Nephron (organoid): ENCODE data around the gene TNS2.
A peak's percentile ranks its signal among the peaks of the same experiment; 100 is the strongest.

Experiments
- H3K27ac Mint-ChIP-seq, 3 experiments: 2 replicates each; pipeline ENCODE4 v1.8.0; 2020; ENCODE audit warnings: mixed read lengths in 3 of 3, mild to moderate bottlenecking in 2 of 3, moderate library complexity in 1 of 3
- H3K27me3 Mint-ChIP-seq: 2 replicates; pipeline ENCODE4 v1.8.0; 2021; ENCODE audit warnings: low read depth, mild to moderate bottlenecking, moderate library complexity, mixed read lengths
- H3K36me3 Mint-ChIP-seq: 2 replicates; pipeline ENCODE4 v1.8.0; 2020; ENCODE audit warnings: low read depth, mixed read lengths
- H3K4me1 Mint-ChIP-seq: 2 replicates; pipeline ENCODE4 v1.8.0; 2020; ENCODE audit warnings: mixed read lengths
- H3K4me3 Mint-ChIP-seq, 3 experiments: 2 replicates each; pipeline ENCODE4 v1.8.0; 2020; ENCODE audit warnings: mild to moderate bottlenecking in 3 of 3, mixed read lengths in 3 of 3, moderate library complexity in 2 of 3
- H3K9me3 Mint-ChIP-seq: 2 replicates; pipeline ENCODE4 v1.8.0; 2020; ENCODE audit warnings: mixed read lengths
- TF ChIP-seq, protein P1 (sequence below), 3 experiments: fragments of 200-600 bp; sonication (generic); IDR thresholded peaks; one replicate each; pipeline ENCODE4 v1.5.0; 2021; ENCODE audit warnings: antibody characterized with exemption in 3 of 3; ENCODE audit not compliant: unreplicated experiment in 3 of 3

Gene TNS2

DNA sequence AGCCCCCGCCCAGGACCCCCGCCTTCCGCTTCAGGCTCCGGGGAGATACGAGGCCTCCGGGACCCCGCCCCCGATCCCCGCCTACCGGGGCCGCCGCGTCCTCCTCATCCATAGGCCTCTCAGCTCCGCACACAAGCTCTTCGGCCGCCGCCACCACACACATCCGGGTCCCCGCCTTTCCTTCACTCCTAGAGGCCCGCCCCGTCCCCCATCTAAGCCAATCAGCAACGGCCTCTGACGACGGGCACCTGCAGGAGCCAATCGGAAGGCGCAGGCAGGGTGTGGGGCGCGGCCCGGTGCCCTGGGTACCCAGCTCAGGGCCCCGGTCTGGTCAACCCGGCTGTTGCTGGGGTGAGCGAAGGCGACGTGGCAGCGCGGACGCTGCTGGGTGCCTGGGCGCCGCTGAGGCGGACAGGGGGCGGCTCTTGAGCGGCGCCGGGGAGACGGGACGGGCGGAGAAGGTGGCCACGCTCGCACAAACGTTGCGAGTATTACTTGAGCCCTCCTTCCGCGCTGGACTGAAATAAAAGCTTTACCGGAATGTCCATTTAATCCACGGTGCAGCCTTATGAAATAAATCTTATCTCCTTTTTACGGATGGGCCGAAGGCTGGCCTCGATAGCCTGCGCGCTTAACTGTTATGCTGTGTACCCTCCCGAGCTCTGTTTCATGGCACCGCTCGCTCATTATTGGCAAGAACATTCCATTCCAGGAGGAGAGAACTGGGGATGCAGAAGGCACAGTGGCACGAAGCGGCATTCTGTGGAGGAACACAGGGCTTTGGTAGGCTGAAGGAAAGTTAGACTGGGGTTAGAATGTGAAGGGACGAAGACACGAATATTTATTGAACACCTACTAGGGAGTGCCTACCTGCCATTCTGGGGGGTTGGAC, 29.6 kb downstream of the TNS2 start, which contains the start of gene SPRYD3:
TSS of gene SPRYD3 (minus strand) at position 165 of the 892 bp plus-strand sequence. CDS start at position 108, 57 bp downstream.
- TF ChIP-seq, protein P1, sequence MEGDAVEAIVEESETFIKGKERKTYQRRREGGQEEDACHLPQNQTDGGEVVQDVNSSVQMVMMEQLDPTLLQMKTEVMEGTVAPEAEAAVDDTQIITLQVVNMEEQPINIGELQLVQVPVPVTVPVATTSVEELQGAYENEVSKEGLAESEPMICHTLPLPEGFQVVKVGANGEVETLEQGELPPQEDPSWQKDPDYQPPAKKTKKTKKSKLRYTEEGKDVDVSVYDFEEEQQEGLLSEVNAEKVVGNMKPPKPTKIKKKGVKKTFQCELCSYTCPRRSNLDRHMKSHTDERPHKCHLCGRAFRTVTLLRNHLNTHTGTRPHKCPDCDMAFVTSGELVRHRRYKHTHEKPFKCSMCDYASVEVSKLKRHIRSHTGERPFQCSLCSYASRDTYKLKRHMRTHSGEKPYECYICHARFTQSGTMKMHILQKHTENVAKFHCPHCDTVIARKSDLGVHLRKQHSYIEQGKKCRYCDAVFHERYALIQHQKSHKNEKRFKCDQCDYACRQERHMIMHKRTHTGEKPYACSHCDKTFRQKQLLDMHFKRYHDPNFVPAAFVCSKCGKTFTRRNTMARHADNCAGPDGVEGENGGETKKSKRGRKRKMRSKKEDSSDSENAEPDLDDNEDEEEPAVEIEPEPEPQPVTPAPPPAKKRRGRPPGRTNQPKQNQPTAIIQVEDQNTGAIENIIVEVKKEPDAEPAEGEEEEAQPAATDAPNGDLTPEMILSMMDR (IDR thresholded peaks at IDR 0.05; ENCODE audit: unreplicated experiment in 3 of 3): no peak
- Mint-ChIP-seq H3K4me3 (peak within 1 kb of the TSS; percentile 89 to 92 (median 90)), H3K9me3 (no peaks in the 10 kb centered on the region), H3K4me1 (peaks cover 29% of the 10 kb centered on the region), H3K27ac (peak within 1 kb of the TSS; percentile 97 to 98 (median 98)), H3K36me3 (peaks cover 27% of the 10 kb centered on the region), H3K27me3 (no peaks in the 10 kb centered on the region)

DNA sequence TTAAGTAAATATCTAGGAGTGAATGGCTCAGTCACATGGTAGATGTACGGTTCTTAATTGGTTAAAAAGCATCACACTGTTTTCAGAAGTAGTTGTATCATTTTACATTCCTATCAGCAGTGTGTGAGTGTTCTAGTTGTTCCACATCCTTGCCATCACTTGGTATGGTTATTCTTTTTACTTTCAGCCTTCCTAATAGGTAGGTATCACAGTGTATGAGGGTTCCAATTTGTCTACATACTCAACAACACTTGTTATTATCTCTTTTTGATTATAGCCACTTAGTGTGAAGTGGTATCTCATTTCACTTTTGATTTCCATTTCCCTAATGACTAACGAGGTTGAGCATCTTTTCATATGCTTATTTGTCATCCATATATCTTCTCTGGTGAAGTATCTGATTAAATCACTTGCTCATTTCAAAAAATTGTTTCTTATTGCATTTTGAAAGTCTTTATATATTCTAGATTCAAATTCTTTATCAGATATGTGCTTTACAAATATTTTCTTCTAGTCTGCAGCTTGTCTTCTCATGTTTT, 32.8 kb downstream of the TNS2 start:
- TF ChIP-seq, protein P1 (IDR thresholded peaks at IDR 0.05; ENCODE audit: unreplicated experiment in 3 of 3): no peak
- Mint-ChIP-seq H3K9me3 (peaks cover 3% of the 10 kb centered on the region), H3K36me3 (no peaks in the 10 kb centered on the region)

DNA sequence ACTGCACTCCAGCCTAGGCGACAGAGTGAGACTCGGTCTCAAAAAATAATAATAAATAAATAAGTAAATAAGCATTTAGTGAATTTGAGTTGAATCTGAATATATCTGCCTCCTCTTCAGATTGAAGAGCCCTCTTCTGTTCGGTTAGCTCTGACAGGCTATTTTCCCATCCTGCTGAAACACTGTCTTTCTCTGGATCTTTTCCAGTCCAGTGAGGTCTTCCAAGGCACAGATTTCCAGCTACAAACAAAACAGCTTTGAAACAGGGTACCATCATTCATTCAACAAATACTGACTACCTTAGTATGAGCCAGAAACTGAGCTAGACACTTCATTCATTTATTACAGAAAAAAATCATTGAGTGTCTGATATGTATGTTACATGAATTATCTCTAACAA, 36.5 kb downstream of the TNS2 start:
- H3K27ac Mint-ChIP-seq: no peak overlapping the region
- no peaks in the 10 kb centered on the region for H3K4me1 Mint-ChIP-seq
- H3K27me3 Mint-ChIP-seq: no peaks in the 10 kb centered on the region
- H3K4me3 Mint-ChIP-seq: no peak overlapping the region
- peaks cover 3% of the 10 kb centered on the region for H3K9me3 Mint-ChIP-seq
- TF ChIP-seq, protein P1 (IDR thresholded peaks at IDR 0.05; ENCODE audit: unreplicated experiment in 3 of 3): no peak
- no peaks in the 10 kb centered on the region for H3K36me3 Mint-ChIP-seq

More for the DNA sequence above, 32.8 kb downstream of the TNS2 start:
- peaks cover 17% of the 10 kb centered on the region for H3K4me1 Mint-ChIP-seq
- H3K27ac Mint-ChIP-seq: no peak overlapping the region
- no peak overlapping the region for H3K4me3 Mint-ChIP-seq
- H3K27me3 Mint-ChIP-seq: no peaks in the 10 kb centered on the region

- Mint-ChIP-seq H3K4me3 (no peak overlapping the region), H3K36me3 (no peaks in the 10 kb centered on the region), H3K27ac (no peak overlapping the region), H3K4me1 (peaks cover 8% of the 10 kb centered on the region), H3K9me3 (peaks cover 3% of the 10 kb centered on the region), H3K27me3 (peaks cover 5% of the 10 kb centered on the region)
- TF ChIP-seq, protein P1 (IDR thresholded peaks at IDR 0.05; ENCODE audit: unreplicated experiment in 3 of 3): no peak
Observed at GRCh38 chr12:53090105-53090504, 40.2 kb downstream of the TNS2 start.

- peaks cover 8% of the 10 kb centered on the region for H3K4me1 Mint-ChIP-seq
- H3K36me3 Mint-ChIP-seq: no peaks in the 10 kb centered on the region
- H3K27me3 Mint-ChIP-seq: peaks cover 5% of the 10 kb centered on the region
- TF ChIP-seq, protein P1 (IDR thresholded peaks at IDR 0.05; ENCODE audit: unreplicated experiment in 3 of 3): no peak
- H3K27ac Mint-ChIP-seq: peak overlapping the region in 1 of 3 experiments; percentile 24
- H3K9me3 Mint-ChIP-seq: peaks cover 3% of the 10 kb centered on the region
- no peak overlapping the region for H3K4me3 Mint-ChIP-seq
Observed at GRCh38 chr12:53090554-53090953, 40.7 kb downstream of the TNS2 start.
